Measurements from ENCODE around the gene APBB1IP. TPM values are rescaled to one million over a fixed set of nuclear protein-coding genes. Genes with fewer than 3 reads are reported as not detected.

Gene APBB1IP
- total RNA-seq, 1 donor from 2014 or later: 40.0 TPM

DNA sequence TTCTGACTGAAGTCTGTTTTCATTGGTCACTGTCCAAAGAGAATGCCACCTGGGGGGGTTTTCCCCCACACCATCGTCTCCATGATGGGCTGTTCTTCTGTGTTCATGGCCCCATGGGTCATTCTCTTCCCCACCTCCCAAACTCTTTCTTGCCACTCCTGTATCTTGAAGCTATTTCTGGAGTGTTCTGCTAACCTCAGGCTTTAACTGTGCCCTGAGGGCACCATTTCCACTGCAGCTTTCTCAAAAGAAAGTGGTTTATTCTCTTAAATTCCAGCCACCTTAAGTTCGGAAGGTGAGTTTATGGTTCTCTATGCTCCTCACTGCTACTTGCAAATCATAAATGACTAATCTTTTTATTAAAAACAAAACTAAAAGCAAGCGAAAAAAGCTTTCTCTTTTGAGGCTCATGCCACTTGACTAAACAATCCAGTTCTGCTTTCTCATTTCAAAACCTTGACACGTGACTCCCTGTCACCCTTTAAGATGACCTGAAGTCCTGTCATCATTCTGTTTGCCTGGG lies 7.4 kb upstream of the APBB1IP start:
- H3K36me3 Mint-ChIP-seq (ENCODE audit: low read depth): no peaks in the 10 kb centered on the region
- H3K4me1 Mint-ChIP-seq: peaks cover 12% of the 10 kb centered on the region
- peak overlapping the region; percentile 87 for H3K27ac Mint-ChIP-seq
- peaks cover 7% of the 10 kb centered on the region for H3K9me3 Mint-ChIP-seq
- intact Hi-C loops (cut with micrococcal nuclease): loop anchor here (1.0 to 10.0 kb wide), 4 partner anchors 16 to 124 kb away; no protein-coding TSS in a partner anchor
- peak; percentile 82 for DNase-seq
- no peaks in the 10 kb centered on the region for H3K27me3 Mint-ChIP-seq
- peak overlapping the region; percentile 48 for H3K4me3 Mint-ChIP-seq

- no peak overlapping the region for H3K4me3 Mint-ChIP-seq
- H3K9me3 Mint-ChIP-seq: peaks cover 9% of the 10 kb centered on the region
- H3K36me3 Mint-ChIP-seq (ENCODE audit: low read depth): no peaks in the 10 kb centered on the region
- intact Hi-C loops (cut with micrococcal nuclease): loop anchor here (10.0 kb wide), 1 partner anchor 122 kb away; no protein-coding TSS in a partner anchor
- DNase-seq: no peak
- no peaks in the 10 kb centered on the region for H3K27me3 Mint-ChIP-seq
- peaks cover 28% of the 10 kb centered on the region for H3K4me1 Mint-ChIP-seq
- H3K27ac Mint-ChIP-seq: no peak overlapping the region
Observed at GRCh38 chr10:26432938-26433337, 5.2 kb upstream of the APBB1IP start.

DNA sequence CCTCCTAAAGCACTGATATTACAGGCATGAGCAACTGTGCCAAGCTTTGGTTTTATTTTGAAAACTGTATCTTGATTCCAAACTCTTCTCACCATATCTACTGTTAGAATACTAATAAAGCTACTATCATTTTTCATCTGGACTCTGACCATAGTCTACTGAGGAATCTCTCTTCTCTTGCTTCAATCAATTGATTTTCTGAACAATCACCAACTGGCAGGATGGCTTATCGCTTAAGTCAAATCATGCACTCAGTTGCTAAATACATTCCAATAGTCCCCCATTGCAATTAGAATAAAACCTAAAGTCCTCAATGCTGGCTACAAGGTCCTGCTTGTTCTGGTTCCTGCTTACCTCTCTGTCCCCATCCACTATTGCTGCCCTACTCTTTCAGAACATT lies 2.3 kb upstream of the APBB1IP start:
- intact Hi-C loops (cut with micrococcal nuclease): loop anchor here (5.0 to 10.0 kb wide), 3 partner anchors 119 to 716 kb away; partner anchors contain the start of genes PDSS1 and YME1L1
- Mint-ChIP-seq H3K27ac (no peak overlapping the region), H3K4me3 (no peak overlapping the region), H3K36me3 (ENCODE audit: low read depth) (peaks cover 2% of the 10 kb centered on the region), H3K27me3 (no peaks in the 10 kb centered on the region), H3K4me1 (peaks cover 21% of the 10 kb centered on the region), H3K9me3 (peaks cover 6% of the 10 kb centered on the region)
- no peak for DNase-seq

- intact Hi-C loops (cut with micrococcal nuclease): loop anchor here (5.0 to 10.0 kb wide), 3 partner anchors 118 to 715 kb away; partner anchors contain the start of genes PDSS1 and YME1L1
- Mint-ChIP-seq H3K27ac (no peak overlapping the region), H3K36me3 (ENCODE audit: low read depth) (peaks cover 10% of the 10 kb centered on the region), H3K27me3 (no peaks in the 10 kb centered on the region), H3K4me1 (peaks cover 29% of the 10 kb centered on the region), H3K9me3 (peaks cover 6% of the 10 kb centered on the region), H3K4me3 (peak overlapping the region; percentile 37)
- DNase-seq: no peak
Observed at GRCh38 chr10:26436848-26437247, 1.3 kb upstream of the APBB1IP start.

GRCh38 chr10:26438534-26439341 lies 597 bp downstream of the APBB1IP start:
- peak overlapping the region; percentile 92 for H3K4me3 Mint-ChIP-seq
- no peaks in the 10 kb centered on the region for H3K27me3 Mint-ChIP-seq
- H3K36me3 Mint-ChIP-seq (ENCODE audit: low read depth): peaks cover 21% of the 10 kb centered on the region
- peak overlapping the region; percentile 95 for H3K27ac Mint-ChIP-seq
- intact Hi-C loops (cut with micrococcal nuclease): loop anchor here (1.0 to 10.0 kb wide), 6 partner anchors 9 to 714 kb away; partner anchors contain the start of genes ABI1, PDSS1 and YME1L1
- peaks cover 6% of the 10 kb centered on the region for H3K9me3 Mint-ChIP-seq
- peak; percentile 93 for DNase-seq
- peaks cover 38% of the 10 kb centered on the region for H3K4me1 Mint-ChIP-seq

DNA sequence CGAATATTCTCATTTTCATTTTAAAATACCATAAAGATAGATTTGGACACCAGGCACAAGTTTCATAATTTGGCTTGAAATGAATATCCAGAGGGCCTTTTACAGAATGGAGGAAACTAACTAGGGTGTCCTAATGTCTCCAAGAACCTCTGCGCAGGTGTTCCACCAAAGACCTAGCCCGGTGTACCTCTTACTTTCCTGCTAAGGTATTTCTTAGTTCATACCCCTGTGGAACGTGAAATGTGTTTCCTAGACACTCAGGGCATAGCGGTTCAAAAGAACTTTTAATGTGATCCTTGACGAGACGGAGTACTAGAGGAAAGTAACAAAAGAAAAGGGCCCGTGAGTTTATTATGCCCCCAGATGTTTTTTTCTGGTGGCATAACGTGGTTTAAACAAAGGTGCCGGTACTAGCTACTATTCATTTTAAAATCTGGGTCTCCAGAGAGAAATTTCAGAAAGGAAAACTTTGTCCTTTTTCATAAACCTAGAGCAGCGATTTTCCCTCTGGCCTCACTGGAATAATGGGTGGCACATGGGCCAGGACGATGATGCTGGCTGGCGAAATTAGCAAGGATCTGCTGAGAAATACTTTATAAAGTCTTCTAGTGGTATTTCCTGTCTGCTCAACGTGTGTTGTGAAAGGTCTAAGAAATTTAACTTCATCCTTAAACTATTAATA lies 1.4 kb downstream of the APBB1IP start:
- Mint-ChIP-seq H3K4me3 (peak overlapping the region; percentile 92), H3K27ac (peak overlapping the region; percentile 95), H3K27me3 (no peaks in the 10 kb centered on the region), H3K36me3 (ENCODE audit: low read depth) (peaks cover 28% of the 10 kb centered on the region), H3K9me3 (peaks cover 12% of the 10 kb centered on the region), H3K4me1 (peaks cover 45% of the 10 kb centered on the region)
- peak; percentile 73 for DNase-seq
- intact Hi-C loops (cut with micrococcal nuclease): loop anchor here (1.0 to 10.0 kb wide), 7 partner anchors 8 to 1895 kb away; partner anchors contain the start of genes ABI1, PDSS1 and YME1L1

DNA sequence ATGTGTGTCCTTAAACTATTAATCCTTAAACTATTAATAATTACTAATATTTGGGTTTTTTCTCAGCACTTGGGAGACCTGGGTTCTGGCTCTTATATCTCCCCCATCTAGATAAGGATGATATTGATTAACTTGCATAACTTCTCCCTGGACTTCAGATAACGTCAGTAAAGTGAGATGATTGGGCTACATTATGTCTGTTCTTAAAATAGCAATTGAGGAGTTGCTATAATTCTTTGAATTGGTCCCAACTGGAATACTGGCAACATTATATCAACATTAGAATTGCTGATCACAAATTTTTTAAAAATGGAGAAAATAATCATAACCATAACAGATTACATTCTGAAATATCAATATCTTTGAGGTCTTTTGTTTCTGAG lies 1.9 kb downstream of the APBB1IP start:
- H3K36me3 Mint-ChIP-seq (ENCODE audit: low read depth): peaks cover 30% of the 10 kb centered on the region
- intact Hi-C loops (cut with micrococcal nuclease): loop anchor here (10.0 kb wide), 1 partner anchor 1895 kb away; no protein-coding TSS in a partner anchor
- peaks cover 14% of the 10 kb centered on the region for H3K9me3 Mint-ChIP-seq
- no peak for DNase-seq
- H3K27me3 Mint-ChIP-seq: no peaks in the 10 kb centered on the region
- peaks cover 45% of the 10 kb centered on the region for H3K4me1 Mint-ChIP-seq
- peak overlapping the region; percentile 81 for H3K27ac Mint-ChIP-seq
- peak overlapping the region; percentile 92 for H3K4me3 Mint-ChIP-seq

DNA sequence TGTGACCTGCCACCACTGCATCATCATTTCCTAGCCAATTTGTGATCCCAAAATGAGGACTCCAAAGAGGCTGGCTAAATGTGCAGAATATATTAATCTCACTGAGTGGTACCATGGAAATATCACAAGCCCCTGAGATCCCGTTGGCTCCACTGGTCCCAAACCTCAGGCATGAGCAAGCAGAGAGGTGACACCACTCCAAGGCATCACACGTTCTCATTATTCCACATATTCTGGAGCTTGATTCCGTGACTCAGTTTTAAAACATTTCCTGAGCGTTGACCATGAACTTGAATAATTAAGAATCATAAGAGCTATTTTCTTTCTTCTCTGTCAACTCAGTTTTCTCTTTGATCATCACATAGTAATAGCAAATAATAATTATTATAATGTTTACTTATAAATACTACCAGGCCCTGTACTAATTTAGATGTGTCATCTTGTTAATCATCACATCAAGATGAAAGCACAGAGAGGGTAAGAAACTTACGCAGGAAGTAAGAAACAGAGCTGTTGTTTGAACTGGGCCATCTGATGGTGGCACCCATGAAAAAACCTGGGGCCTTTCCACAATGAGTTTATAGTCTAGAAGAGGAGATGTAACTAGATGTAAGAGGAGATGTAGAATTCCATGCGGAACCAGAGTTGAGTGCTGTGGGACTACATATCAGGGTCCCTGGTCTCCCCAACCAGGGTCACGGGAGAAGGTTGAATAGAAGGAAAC lies 3.5 kb downstream of the APBB1IP start:
- intact Hi-C loops (cut with micrococcal nuclease): loop anchor here (10.0 kb wide), 1 partner anchor 1893 kb away; no protein-coding TSS in a partner anchor
- Mint-ChIP-seq H3K27ac (peak overlapping the region; percentile 89), H3K27me3 (no peaks in the 10 kb centered on the region), H3K9me3 (peaks cover 11% of the 10 kb centered on the region), H3K36me3 (ENCODE audit: low read depth) (peaks cover 41% of the 10 kb centered on the region), H3K4me3 (peak overlapping the region; percentile 78), H3K4me1 (peaks cover 52% of the 10 kb centered on the region)
- DNase-seq: no peak

GRCh38 chr10:26445411-26446031 lies 7.4 kb downstream of the APBB1IP start:
- Mint-ChIP-seq H3K27me3 (no peaks in the 10 kb centered on the region), H3K36me3 (ENCODE audit: low read depth) (peaks cover 58% of the 10 kb centered on the region), H3K4me3 (peak overlapping the region; percentile 37), H3K27ac (peak overlapping the region; percentile 65), H3K9me3 (peaks cover 17% of the 10 kb centered on the region), H3K4me1 (peaks cover 69% of the 10 kb centered on the region)
- intact Hi-C loops (cut with micrococcal nuclease): loop anchor here (2.0 to 10.0 kb wide), 4 partner anchors 15 to 1889 kb away; partner anchors contain the start of genes ACBD5 and ANKRD26
- DNase-seq: no peak

- Mint-ChIP-seq H3K27me3 (no peaks in the 10 kb centered on the region), H3K4me1 (peaks cover 68% of the 10 kb centered on the region), H3K27ac (peak overlapping the region; percentile 87), H3K9me3 (peaks cover 17% of the 10 kb centered on the region), H3K4me3 (peak overlapping the region; percentile 31), H3K36me3 (ENCODE audit: low read depth) (peaks cover 57% of the 10 kb centered on the region)
- DNase-seq: no peak
- intact Hi-C loops (cut with micrococcal nuclease): loop anchor here (2.0 to 10.0 kb wide), 4 partner anchors 15 to 1889 kb away; partner anchors contain the start of genes ACBD5 and ANKRD26
Observed at GRCh38 chr10:26446258-26446657, 8.1 kb downstream of the APBB1IP start.

- peak; percentile 66 for DNase-seq
- peak overlapping the region; percentile 80 for H3K4me3 Mint-ChIP-seq
- intact Hi-C loops (cut with micrococcal nuclease): loop anchor here (1.0 to 10.0 kb wide), 5 partner anchors 27 to 1887 kb away; partner anchors contain the start of genes ACBD5 and ANKRD26
- H3K4me1 Mint-ChIP-seq: peaks cover 67% of the 10 kb centered on the region
- peaks cover 22% of the 10 kb centered on the region for H3K9me3 Mint-ChIP-seq
- peaks cover 58% of the 10 kb centered on the region for H3K36me3 Mint-ChIP-seq (ENCODE audit: low read depth)
- no peaks in the 10 kb centered on the region for H3K27me3 Mint-ChIP-seq
- peak overlapping the region; percentile 97 for H3K27ac Mint-ChIP-seq
Observed at GRCh38 chr10:26448292-26448691, 10.2 kb downstream of the APBB1IP start.

DNA sequence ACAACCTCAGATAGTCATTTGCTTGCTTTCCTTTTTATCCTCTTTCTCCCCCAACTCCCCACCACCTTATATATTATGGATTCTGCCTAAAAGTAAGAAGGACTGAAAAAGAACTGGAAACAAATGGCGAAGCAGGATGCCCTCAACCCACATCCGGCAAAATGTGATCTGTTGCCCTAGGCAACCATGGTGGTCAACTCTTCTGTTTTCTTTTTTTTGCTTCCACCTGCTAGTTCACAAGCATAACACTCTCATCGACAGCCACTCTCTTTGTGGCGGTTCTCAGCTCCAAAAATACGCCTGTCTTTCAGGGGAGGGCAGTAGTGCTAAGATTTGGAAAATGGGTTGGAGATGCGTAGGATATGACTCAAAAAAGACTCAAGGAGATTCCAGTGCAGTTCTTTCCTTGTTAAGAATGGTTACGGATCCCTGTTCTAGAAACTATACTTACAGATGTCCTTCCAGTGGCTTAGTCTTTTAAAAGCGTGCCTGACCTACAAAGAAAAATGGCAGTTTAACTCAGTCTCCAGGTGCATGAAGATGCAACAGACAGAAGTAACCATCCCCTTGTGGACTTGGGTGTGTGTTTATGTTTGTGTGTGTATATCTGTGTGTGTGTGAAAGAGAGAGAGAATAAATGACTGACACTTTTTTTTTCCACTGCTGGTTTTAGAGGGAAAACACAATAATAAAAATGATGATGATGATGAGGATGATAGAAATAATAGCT lies 10.7 kb downstream of the APBB1IP start:
- no peaks in the 10 kb centered on the region for H3K27me3 Mint-ChIP-seq
- H3K4me3 Mint-ChIP-seq: peak overlapping the region; percentile 80
- H3K27ac Mint-ChIP-seq: peak overlapping the region; percentile 97
- H3K36me3 Mint-ChIP-seq (ENCODE audit: low read depth): peaks cover 63% of the 10 kb centered on the region
- DNase-seq: peak; percentile 95
- intact Hi-C loops (cut with micrococcal nuclease): loop anchor here (1.0 to 10.0 kb wide), 5 partner anchors 26 to 1886 kb away; partner anchors contain the start of genes ACBD5 and ANKRD26
- peaks cover 73% of the 10 kb centered on the region for H3K4me1 Mint-ChIP-seq
- H3K9me3 Mint-ChIP-seq: peaks cover 27% of the 10 kb centered on the region
